VCaP (cell line): ENCODE data around the gene ECHDC1.

Experiments used
- H3K27ac ChIP-seq: fragments of 450-650 bp; 2 replicates; pipeline ENCODE4 v1.5.1; 2017
- TF ChIP-seq, protein P1 (sequence below): fragments of 450-650 bp; conservative IDR thresholded peaks from 2 replicates; pipeline ENCODE4 v1.5.1; 2017; ENCODE audit warnings: mild to moderate bottlenecking, moderate library complexity

ECHDC1 gene

DNA sequence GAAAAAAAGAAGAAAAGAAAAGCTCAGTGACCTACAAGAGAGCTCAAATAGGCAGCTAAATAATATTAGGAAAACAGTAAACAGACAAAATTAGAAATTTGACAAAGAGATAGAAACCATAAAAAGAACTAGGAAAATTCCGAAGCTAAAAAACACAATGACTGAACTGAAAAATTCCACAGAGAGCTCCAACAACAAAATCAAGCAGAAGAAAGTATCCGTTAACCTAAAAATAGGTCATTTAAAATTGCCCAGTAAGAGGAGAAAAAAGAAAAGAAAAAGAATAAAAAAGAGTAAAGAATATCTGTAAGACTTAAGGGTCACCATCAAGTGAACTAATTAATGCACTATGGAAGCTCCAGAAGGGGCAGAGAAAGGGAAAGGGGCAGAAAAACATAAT, 6.6 kb upstream of the ECHDC1 start:
- no peak overlapping the region for H3K27ac ChIP-seq
- TF ChIP-seq, protein P1, sequence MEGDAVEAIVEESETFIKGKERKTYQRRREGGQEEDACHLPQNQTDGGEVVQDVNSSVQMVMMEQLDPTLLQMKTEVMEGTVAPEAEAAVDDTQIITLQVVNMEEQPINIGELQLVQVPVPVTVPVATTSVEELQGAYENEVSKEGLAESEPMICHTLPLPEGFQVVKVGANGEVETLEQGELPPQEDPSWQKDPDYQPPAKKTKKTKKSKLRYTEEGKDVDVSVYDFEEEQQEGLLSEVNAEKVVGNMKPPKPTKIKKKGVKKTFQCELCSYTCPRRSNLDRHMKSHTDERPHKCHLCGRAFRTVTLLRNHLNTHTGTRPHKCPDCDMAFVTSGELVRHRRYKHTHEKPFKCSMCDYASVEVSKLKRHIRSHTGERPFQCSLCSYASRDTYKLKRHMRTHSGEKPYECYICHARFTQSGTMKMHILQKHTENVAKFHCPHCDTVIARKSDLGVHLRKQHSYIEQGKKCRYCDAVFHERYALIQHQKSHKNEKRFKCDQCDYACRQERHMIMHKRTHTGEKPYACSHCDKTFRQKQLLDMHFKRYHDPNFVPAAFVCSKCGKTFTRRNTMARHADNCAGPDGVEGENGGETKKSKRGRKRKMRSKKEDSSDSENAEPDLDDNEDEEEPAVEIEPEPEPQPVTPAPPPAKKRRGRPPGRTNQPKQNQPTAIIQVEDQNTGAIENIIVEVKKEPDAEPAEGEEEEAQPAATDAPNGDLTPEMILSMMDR: no peak

DNA sequence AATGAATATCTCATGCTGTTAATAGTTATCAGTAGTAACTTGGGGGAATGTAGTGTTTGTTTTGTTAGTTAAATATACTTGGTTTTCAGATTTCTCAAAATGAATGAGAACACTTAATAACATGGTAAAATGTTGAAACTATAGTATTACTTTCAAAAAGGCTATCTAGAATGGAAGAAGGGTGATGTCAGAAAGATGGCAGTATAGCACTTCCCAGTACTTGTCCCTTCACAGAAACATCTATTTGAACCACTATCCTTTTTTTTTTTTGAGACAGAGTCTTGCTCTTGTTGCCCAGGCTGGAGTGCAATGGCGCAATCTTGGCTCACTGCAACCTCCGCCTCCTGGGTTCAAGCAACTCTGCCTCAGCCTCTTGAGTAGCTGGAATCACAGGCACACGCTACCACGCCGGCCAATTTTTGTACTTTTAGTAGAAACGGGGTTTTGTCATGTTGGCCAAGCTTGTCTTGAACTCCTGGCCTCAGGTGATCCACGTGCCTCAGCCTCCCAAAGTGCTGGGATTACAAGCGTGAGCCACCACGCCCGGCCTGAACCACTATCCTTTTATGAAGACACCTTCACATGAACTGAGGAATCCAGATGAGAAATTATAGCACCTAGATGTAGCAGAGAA, 4.7 kb upstream of the ECHDC1 start:
- TF ChIP-seq, protein P1: no peak
- H3K27ac ChIP-seq: no peak overlapping the region

DNA sequence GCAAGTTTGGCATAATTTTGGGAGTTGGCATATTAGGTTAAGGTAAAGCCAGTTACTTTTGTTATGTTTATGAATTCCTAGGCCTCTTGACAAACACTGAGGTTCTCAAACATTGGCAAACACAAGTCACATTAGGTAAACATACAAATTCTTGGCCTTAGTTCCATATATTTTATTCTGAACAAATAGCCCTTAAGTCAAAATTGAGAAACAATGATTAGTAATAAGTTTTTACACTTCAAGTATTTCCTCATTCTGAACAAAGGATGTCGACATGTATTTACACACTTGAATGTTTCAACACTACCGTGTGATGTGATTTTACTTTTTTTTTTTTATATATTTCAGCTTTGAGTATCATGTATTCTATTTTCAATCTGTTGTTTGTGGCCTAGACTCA, 3.8 kb upstream of the ECHDC1 start:
- no peak overlapping the region for H3K27ac ChIP-seq
- TF ChIP-seq, protein P1: no peak

DNA sequence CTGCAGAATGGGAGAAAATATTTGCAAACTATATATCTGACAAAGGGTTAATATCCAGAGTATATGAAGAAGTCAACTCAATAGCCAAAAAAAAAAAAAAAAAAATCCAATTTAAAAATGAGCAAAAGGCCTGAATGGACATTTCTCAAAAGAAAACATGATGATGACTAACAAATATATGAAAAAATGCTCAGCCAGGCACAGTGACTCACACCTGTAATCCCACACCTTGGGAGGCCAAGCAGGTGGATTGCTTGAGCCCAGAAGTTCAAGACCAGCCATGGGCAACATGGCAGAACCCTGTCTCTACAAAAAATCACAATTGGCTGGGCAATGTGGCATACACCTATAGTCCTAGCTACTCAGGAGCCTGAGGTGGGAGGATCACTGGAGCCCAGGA, 2.1 kb upstream of the ECHDC1 start:
- H3K27ac ChIP-seq: no peak overlapping the region
- TF ChIP-seq, protein P1: no peak

DNA sequence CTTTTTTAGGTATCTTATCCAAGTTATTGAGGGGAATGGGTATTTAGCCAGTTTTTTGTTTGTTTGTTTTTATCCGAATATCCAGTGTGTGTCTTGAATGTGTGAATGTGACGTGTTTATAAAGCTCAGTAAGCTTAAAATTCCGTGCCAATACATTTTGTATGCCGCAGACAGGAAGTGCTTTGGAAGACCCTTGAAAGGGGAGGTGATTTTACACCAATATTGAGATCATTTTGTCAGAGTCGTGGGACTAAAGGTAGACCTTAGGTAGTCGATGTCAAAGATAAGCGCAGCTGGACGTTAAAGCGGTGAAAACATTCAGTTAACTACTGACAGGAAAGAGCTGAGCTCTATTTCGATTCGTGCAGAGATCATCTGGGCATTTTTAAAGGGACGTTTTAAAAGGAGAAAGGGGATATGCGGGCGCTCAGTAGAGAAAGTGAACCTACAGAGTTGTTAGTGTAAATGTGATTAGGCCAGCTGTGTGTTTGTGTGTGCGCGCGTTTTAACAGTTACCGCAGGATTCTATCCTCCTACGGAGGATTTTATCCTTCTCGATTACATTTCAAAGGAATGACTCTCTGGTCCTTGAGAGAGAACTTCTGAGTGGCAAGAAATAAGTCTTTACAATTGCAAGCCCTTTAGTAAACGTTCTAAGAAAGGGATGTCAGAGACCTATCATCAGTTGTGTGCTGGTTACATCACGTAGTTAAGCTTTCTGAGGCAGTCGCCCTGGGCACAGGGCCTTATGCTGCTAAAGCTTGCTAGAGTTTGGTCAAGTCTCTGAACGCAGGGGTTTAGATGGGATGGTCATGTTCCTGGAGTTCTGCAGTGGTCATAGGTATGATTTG, 625 bp upstream of the ECHDC1 start:
- peak overlapping the region; percentile 91 for H3K27ac ChIP-seq
- TF ChIP-seq, protein P1: no peak

DNA sequence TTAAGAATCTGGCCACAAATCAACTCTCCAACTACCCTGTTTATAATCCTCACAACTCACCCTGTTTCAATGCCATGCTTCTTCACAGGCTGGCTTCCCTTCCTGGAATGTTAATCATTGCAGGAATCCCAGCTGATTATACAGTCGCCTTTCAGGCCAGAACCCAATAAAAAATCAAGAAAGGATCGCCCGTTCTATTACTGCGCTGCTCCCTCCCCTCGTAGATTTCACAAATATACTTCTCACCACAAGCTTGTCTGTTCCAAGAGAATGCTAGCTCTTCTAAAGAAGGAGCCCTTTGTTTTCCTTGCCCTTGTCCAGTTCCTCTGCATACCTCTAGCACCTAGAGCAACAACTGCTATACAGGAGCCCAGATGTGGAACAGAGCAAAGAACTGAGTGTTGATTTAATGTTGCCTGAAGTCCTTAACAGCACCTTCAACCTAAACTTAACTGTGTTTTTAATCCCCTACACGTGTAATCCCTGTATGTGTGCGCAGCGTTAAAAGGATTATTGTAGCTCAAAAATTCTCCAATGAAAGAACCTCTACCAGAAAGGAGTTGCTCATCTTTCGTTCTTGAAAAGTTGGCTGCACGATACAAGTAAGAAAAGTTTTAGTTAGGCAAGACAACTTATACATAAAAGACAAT, 988 bp downstream of the ECHDC1 start:
- TF ChIP-seq, protein P1: no peak
- H3K27ac ChIP-seq: peak overlapping the region; percentile 91

DNA sequence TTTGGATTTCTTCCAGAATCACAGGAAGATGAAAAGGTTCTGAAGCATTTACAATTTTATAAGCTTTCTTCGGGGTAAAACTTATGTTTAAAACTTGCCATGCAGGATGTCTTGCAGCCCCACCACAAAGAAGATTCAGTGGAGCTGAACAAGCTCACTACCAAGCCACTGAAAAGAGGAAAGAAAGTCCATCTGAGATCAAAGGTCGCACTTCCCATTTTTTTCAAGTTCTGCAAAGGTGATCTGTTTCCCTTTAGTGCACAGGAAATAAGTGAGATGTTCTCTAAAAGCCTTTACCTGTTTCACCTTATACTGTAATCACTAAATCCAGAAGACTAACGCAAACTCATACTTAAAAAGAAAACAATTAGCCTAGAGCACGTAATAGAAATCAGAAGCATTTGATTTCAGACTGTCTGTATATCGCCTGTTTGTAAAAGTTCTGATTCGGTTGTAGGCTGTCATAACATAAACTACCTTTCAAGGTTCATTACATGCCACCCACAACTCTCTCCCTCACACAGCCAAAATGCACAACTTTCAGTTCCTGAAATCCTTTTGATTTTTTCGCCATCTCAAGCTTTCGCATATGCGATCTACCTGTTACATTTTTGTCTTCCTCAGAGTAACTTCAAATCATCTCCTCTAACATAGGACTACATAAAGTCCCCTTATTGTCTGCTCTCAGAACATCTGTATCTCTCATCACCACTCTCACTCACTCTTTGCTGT, 1.8 kb downstream of the ECHDC1 start:
- H3K27ac ChIP-seq: peak overlapping the region; percentile 91
- TF ChIP-seq, protein P1: no peak
